Urinary bladder (tissue), 4 donors: Measurements from ENCODE around the gene MAPK14. TPM values are rescaled to one million over a fixed set of nuclear protein-coding genes. Genes with fewer than 3 reads are reported as not detected.
"Not testable (repeated sequence)": the region's sequence is repeated elsewhere in the genome, so short reads cannot be mapped to it uniquely, and the experiment has no call there.

ENCODE experiments used
- DNase-seq: peaks from one replicate; pipeline ENCODE4 v3.0.0-alpha.2; 2015; ENCODE audit errors: extremely low spot score
- H3K27ac ChIP-seq: one replicate; pipeline ENCODE4 v1.5.1; 2013; ENCODE audit warnings: low read depth, mild to moderate bottlenecking, moderate library complexity
- H3K36me3 ChIP-seq: one replicate; pipeline ENCODE4 v1.6.1; 2013; ENCODE audit warnings: mild to moderate bottlenecking, moderate library complexity; ENCODE audit not compliant: insufficient read depth
- H3K4me1 ChIP-seq: one replicate; pipeline ENCODE4 v1.6.1; 2013; ENCODE audit warnings: mild to moderate bottlenecking, moderate library complexity; ENCODE audit not compliant: insufficient read depth
- H3K4me3 ChIP-seq: one replicate; pipeline ENCODE4 v1.5.1; 2013; ENCODE audit warnings: low read depth, low read length
- WGBS: extraction: QIAGEN DNeasy Blood & Tissue Kit; methylation state at CpG from one replicate; pipeline ENCODE4 v1.1.7; 2013; 5-methylcytosine and 5-hydroxymethylcytosine counted together
- polyA plus RNA-seq: library from polyadenylated mRNA; stranded (reverse); fragments of 200-250 nt; gene quantifications from one replicate; pipeline ENCODE4 v1.2.3, GENCODE V29; 2013
- total RNA-seq: library from RNA; depleted of rRNA; stranded (reverse); fragments of >200 nt; gene quantifications from one replicate; pipeline ENCODE4 v1.2.3, GENCODE V29; 2014
- donor health status: healthy with polysubstance abuse.
- donor health status: healthy.

MAPK14 gene
- total and polyA plus RNA-seq, 2 donors, result 48.8 to 84.1 TPM

- H3K36me3 ChIP-seq, result no peaks in the 10 kb centered on the region
- 28% methylated on average over 5 of the region's 5 CpGs for WGBS
- no peak for DNase-seq
- no peak overlapping the region for H3K27ac ChIP-seq
- H3K4me1 ChIP-seq, result no peaks in the 10 kb centered on the region
- no peak overlapping the region for H3K4me3 ChIP-seq
Observed at GRCh38 chr6:36025932-36026327, 1.7 kb upstream of the MAPK14 start.

- under 1% methylated on average over 44 of the region's 44 CpGs for WGBS
Observed at GRCh38 chr6:36028088-36028876, 674 bp downstream of the MAPK14 start.

GRCh38 chr6:36028877-36029324, 1.3 kb downstream of the MAPK14 start:
- peak; percentile 45 for DNase-seq

More at GRCh38 chr6:36028088-36028876, 674 bp downstream of the MAPK14 start:
- DNase-seq, result no peak
- no peaks in the 10 kb centered on the region for H3K36me3 ChIP-seq
- H3K27ac ChIP-seq, result peak overlapping the region; percentile 80
- peak overlapping the region; percentile 93 for H3K4me3 ChIP-seq
- H3K4me1 ChIP-seq, result no peaks in the 10 kb centered on the region

GRCh38 chr6:36029464-36029863, 1.9 kb downstream of the MAPK14 start:
- no peak for DNase-seq
- Histone ChIP-seq H3K4me3 (peak overlapping the region; percentile 93), H3K36me3 (no peaks in the 10 kb centered on the region), H3K27ac (no peak overlapping the region), H3K4me1 (no peaks in the 10 kb centered on the region)
- 6% methylated on average over 6 of the region's 6 CpGs for WGBS

More at GRCh38 chr6:36028877-36029324, 1.3 kb downstream of the MAPK14 start:
- under 1% methylated on average over 13 of the region's 13 CpGs for WGBS
- no peaks in the 10 kb centered on the region for H3K36me3 ChIP-seq
- H3K27ac ChIP-seq, result peak overlapping the region; percentile 80
- H3K4me3 ChIP-seq, result peak overlapping the region; percentile 93
- no peaks in the 10 kb centered on the region for H3K4me1 ChIP-seq

- Histone ChIP-seq H3K4me1 (peaks cover 2% of the 10 kb centered on the region), H3K4me3 (no peak overlapping the region), H3K27ac (no peak overlapping the region), H3K36me3 (no peaks in the 10 kb centered on the region)
- no peak for DNase-seq
- 72% methylated on average over 1 of the region's 1 CpG for WGBS
Observed at GRCh38 chr6:36032261-36032660, 4.7 kb downstream of the MAPK14 start.

- not testable (repeated sequence) for H3K27ac ChIP-seq, DNase-seq, H3K4me3 ChIP-seq, H3K4me1 ChIP-seq, H3K36me3 ChIP-seq
- 96% methylated on average over 10 of the region's 10 CpGs for WGBS
Observed at GRCh38 chr6:36033144-36033543, 5.5 kb downstream of the MAPK14 start.

GRCh38 chr6:36033935-36034334, 6.3 kb downstream of the MAPK14 start:
- H3K27ac ChIP-seq, result no peak overlapping the region
- peaks cover 3% of the 10 kb centered on the region for H3K4me1 ChIP-seq
- H3K36me3 ChIP-seq, result no peaks in the 10 kb centered on the region
- DNase-seq, result no peak
- H3K4me3 ChIP-seq, result no peak overlapping the region
- WGBS, result 58% methylated on average over 3 of the region's 3 CpGs

GRCh38 chr6:36034441-36034840, 6.8 kb downstream of the MAPK14 start:
- 50% methylated on average over 3 of the region's 3 CpGs for WGBS

GRCh38 chr6:36035225-36035624, 7.6 kb downstream of the MAPK14 start:
- WGBS, result 58% methylated on average over 4 of the region's 4 CpGs
- Histone ChIP-seq H3K4me1 (peaks cover 3% of the 10 kb centered on the region), H3K27ac (no peak overlapping the region), H3K36me3 (no peaks in the 10 kb centered on the region), H3K4me3 (no peak overlapping the region)
- DNase-seq, result no peak

More at GRCh38 chr6:36034441-36034840, 6.8 kb downstream of the MAPK14 start:
- Histone ChIP-seq H3K27ac (no peak overlapping the region), H3K4me3 (no peak overlapping the region), H3K36me3 (no peaks in the 10 kb centered on the region), H3K4me1 (peaks cover 3% of the 10 kb centered on the region)
- no peak for DNase-seq

GRCh38 chr6:36038120-36038876, 10.7 kb downstream of the MAPK14 start:
- H3K27ac ChIP-seq, result no peak overlapping the region
- no peak for DNase-seq
- no peak overlapping the region for H3K4me3 ChIP-seq
- no peaks in the 10 kb centered on the region for H3K36me3 ChIP-seq
- peaks cover 5% of the 10 kb centered on the region for H3K4me1 ChIP-seq
- WGBS, result 43% methylated on average over 4 of the region's 4 CpGs

GRCh38 chr6:36039112-36039511, 11.5 kb downstream of the MAPK14 start:
- DNase-seq, result peak; percentile 42
- Histone ChIP-seq H3K36me3 (no peaks in the 10 kb centered on the region), H3K4me3 (no peak overlapping the region), H3K4me1 (peaks cover 5% of the 10 kb centered on the region), H3K27ac (no peak overlapping the region)

GRCh38 chr6:36040958-36041357, 13.3 kb downstream of the MAPK14 start:
- Histone ChIP-seq H3K36me3 (no peaks in the 10 kb centered on the region), H3K27ac (no peak overlapping the region), H3K4me1 (peaks cover 4% of the 10 kb centered on the region), H3K4me3 (no peak overlapping the region)
- DNase-seq, result no peak

- 92% methylated on average over 12 of the region's 12 CpGs for WGBS
- DNase-seq, result no peak
- Histone ChIP-seq H3K36me3 (no peaks in the 10 kb centered on the region), H3K4me1 (peaks cover 4% of the 10 kb centered on the region), H3K27ac (no peak overlapping the region), H3K4me3 (no peak overlapping the region)
Observed at GRCh38 chr6:36042618-36043260, 15.1 kb downstream of the MAPK14 start.
